HG02678 (cell line): ENCODE data around the gene OR2A42.
A peak's percentile ranks its signal among the peaks of the same experiment; 100 is the strongest.
"Not testable (repeated sequence)": the region's sequence is repeated elsewhere in the genome, so short reads cannot be mapped to it uniquely, and the experiment has no call there.

ENCODE experiments used
- ATAC-seq: cut with Tn5 transposase; IDR thresholded peaks from one replicate; pipeline ENCODE4 v1.9.1; 2021; ENCODE audit warnings: mild to moderate bottlenecking, moderate library complexity; ENCODE audit not compliant: unreplicated experiment

The OR2A42 gene

GRCh38 chr7:144226866-144227265, 12.5 kb downstream of the OR2A42 start:
- not testable (repeated sequence) for ATAC-seq

- ATAC-seq, result not testable (repeated sequence)
Observed at GRCh38 chr7:144223675-144224074, 15.7 kb downstream of the OR2A42 start.

GRCh38 chr7:144220531-144220930, 18.9 kb downstream of the OR2A42 start:
- not testable (repeated sequence) for ATAC-seq

GRCh38 chr7:144219149-144219548, 20.3 kb downstream of the OR2A42 start:
- peak; percentile 60 for ATAC-seq

- ATAC-seq, result not testable (repeated sequence)
Observed at GRCh38 chr7:144218581-144218980, 20.8 kb downstream of the OR2A42 start.

GRCh38 chr7:144217200-144217599, 22.2 kb downstream of the OR2A42 start:
- not testable (repeated sequence) for ATAC-seq

DNA sequence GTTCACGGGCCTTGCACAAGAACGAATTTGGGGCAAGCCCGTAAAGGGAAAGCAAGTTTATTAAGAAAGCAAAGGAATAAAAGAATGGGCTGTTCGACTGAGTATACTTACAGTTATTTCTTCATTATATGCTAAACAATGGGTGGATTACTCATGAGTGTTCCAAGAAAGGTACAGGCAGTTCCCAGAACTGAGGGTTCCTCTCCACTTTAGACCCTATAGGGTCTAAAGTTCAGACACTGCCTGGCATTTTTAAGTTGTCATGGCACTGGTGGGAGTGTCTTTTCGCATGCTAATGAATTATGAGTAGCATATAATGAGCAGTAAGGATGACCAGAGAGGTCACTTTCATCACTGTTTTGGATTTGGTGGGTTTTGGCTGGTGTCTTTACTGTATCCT, 34.1 kb downstream of the OR2A42 start:
- not testable (repeated sequence) for ATAC-seq

DNA sequence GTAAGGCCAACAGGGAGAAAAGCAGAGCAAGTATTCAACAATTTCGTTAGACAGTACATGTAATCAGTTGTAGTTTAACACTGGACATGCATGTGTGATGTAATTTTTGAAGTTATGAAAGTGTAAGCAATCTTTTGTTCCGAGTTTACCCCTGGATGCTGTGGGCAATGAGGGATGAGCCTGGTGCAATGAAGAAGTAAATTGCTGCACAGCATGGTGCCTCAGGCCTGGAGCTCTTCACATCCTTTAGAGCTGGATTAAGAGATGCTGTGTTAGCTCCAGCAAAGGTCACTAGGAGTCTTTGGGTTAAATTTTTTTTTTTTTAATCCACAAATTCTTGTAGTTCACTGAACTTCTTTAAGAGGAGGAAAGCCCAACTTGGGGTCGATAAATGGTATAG, 36.3 kb downstream of the OR2A42 start:
- not testable (repeated sequence) for ATAC-seq

- peak; percentile 30 for ATAC-seq
Observed at GRCh38 chr7:144201978-144202377, 37.4 kb downstream of the OR2A42 start.

DNA sequence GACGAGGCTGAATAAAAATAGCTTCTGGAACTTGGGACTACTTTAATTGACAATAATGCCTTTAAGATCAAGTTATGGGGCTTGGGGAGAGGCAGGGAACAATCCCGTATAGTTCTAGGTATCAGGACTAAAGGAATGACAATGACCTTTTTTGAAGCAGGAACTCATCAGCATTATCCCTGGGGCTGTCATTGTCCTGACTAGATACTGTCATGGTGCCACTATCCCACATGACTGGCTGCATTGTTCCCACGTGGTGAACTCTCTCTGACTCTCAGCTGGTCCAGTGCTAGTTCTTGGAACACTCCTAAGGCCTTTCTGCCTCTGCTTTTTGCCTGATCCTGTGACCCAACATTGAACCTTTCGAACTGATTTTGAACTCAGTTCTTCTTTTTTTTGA, 40.5 kb downstream of the OR2A42 start:
- ATAC-seq, result not testable (repeated sequence)

DNA sequence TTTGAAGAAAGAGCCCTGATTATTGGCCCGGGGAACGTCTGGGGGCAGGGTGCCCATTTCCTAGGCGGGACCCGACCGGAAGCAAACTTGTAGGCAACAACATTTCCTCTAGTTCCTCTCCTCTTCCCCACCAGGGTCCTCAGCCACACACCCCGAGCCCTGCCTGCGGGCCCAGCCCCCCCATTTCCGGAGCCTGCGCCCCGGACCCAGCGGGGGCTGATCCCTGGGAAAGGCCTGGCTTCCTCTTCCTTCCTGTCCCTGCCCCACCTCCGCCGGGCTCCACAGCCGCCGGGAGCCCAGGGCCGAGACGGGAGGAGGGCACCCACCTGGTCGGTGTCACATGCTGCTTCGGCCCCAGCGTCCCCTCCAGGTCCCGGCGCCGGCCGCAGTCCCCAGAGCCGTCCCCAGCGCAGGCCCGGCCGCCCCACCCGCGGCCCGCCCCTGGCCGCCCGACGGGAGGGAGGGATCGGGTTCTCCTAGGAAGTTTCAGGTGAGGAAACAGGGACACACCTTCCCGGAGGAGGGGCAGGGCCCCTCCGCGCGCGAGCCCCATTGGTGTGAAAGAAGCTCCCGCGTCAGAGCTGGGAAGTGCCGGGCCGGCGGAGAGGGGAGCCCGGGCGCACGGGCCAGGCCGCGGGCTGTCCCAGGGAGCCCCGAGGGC, 44.1 kb downstream of the OR2A42 start, which contains the start of gene ARHGEF35:
Gene ARHGEF35 (minus strand): TSS at position 622 of the 661 bp plus-strand sequence. CDS start 7,450 bp downstream, outside the sequence.
- peak; percentile 64 for ATAC-seq

DNA sequence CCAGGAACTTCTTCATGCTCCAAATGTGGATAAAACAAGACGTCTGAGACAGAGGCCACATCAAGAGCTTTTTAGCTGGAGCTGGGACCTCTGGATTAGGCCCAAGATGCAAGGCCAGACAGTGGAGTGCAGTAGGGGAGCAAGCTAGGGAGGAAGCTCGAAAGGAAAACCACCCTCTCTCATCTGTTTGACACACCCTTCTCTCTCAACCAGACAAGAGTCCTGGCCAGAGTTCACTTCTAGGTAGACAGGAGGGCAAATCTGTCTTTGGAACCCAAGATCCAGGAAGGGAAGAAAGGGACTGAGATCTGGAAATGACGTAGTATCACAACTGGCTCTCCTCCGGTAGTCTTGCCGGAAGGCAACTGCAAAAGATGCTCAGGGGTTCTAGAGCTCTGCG, 45.0 kb downstream of the OR2A42 start:
- ATAC-seq, result not testable (repeated sequence)

GRCh38 chr7:144193782-144194181, 45.6 kb downstream of the OR2A42 start:
- ATAC-seq, result not testable (repeated sequence)

GRCh38 chr7:144188578-144189171, 50.7 kb downstream of the OR2A42 start:
- not testable (repeated sequence) for ATAC-seq

DNA sequence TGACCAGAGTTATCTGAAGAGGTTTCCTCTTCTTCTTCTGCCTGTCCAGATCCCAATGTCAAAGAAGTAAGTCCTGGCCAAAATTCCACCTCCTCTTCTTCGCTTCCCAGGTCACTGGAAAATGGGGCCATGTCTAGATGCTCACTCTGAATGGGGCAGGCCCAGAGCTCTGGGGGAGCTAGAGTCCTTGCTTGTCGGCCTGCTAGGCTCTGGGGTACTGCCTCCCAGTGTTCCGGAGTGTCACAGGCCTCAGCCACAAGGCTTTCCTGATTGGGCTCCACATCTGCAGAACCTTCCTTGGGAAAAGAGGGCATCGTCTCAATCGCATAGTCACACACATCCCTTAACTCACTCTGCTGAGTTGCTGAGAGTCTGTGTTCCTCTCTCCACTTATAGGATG, 51.6 kb downstream of the OR2A42 start:
- not testable (repeated sequence) for ATAC-seq

DNA sequence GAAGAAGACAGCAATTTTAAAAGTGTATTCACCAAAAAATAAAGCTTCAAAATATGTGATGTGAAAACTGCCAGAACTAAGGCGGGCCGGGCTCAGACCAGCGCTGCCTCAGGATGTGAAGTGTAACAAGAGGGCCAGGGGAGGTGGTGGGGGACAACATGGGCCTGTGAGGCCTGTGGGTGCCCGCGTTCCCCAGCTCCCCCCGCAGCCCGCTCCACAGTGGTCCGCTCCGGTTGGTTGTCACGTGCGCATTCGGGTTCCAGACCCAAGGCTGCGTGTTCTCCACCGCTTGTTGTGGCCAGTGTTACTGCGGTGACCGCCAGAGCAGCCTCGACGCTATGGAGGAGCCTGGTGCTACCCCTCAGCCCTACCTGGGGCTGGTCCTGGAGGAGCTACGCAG, 56.2 kb downstream of the OR2A42 start, which contains the start of gene CTAGE4:
Gene CTAGE4 (plus strand): TSS at position 301 of the 400 bp plus-strand sequence. CDS start 38 bp downstream, at position 339.
- not testable (repeated sequence) for ATAC-seq

GRCh38 chr7:144179165-144179479, 60.3 kb downstream of the OR2A42 start:
- peak; percentile 26 for ATAC-seq

DNA sequence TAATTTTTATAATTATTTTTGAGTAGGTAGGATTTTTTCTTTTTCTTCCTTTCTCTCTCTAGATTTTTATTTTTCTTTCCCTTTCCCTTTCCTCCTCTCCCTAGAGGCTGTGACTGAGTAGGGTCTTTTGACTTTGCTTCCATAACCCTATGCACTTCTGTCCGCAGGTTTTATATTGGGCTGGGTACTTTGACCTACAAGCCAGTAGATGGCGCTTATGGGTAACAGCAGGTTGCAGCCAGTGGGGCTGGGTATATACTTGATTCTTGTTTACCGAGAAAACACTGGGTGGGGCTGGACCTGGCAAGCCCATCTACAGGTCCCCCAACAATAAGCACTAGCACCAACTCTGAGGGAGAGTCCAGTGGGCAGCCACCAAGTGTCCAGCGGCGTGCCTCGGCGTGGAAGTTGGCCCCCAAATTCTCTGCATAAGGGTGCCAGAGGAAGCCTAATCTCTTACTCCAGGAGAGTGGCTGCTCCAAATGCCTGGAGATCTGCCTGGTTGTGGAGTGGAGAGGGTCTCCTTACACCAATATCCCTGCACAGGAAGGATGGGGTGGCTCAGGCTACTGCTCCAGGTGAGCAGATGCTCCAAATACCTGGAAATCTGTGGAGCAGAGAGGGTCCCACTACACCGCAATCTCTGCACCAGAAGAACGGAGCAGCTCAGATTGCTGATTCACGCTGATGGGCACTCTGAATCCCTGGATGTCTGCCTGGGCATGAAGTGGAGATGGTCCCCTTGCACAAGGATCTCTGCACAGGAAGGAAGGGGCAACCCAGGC, 60.8 kb downstream of the OR2A42 start:
- ATAC-seq, result peak; percentile 97
